Ectodermal cell (in vitro differentiated cells): Measurements from ENCODE around the gene DNM2.

Source experiments
- H3K27ac ChIP-seq: 2 replicates; pipeline ENCODE4 v1.7.0; 2013; ENCODE audit warnings: mild to moderate bottlenecking, low read depth, low read length; ENCODE audit not compliant: insufficient read depth, poor library complexity, severe bottlenecking
- H3K27me3 ChIP-seq: 2 replicates; pipeline ENCODE4 v1.7.0; 2013; ENCODE audit warnings: mild to moderate bottlenecking, low read length; ENCODE audit not compliant: insufficient read depth, control insufficient read depth, poor library complexity, severe bottlenecking
- H3K36me3 ChIP-seq: one replicate; pipeline ENCODE4 v1.7.0; 2013; ENCODE audit warnings: low read length; ENCODE audit not compliant: control insufficient read depth, insufficient read depth
- H3K4me1 ChIP-seq: one replicate; pipeline ENCODE4 v1.7.0; 2013; ENCODE audit warnings: low read length; ENCODE audit not compliant: control insufficient read depth, insufficient read depth
- H3K4me3 ChIP-seq: 2 replicates; pipeline ENCODE4 v1.7.0; 2013; ENCODE audit warnings: low read depth, low read length, control low read depth; ENCODE audit not compliant: insufficient read depth
- H3K9me3 ChIP-seq: 2 replicates; pipeline ENCODE4 v1.7.0; 2013; ENCODE audit warnings: mild to moderate bottlenecking, low read length, moderate library complexity; ENCODE audit not compliant: control insufficient read depth
- WGBS, 2 experiments: methylation state at CpG; one replicate each; pipeline ENCODE4 v1.1.7; 2013; ENCODE audit warnings: missing lambda C conversion rate in 2 of 2; 5-methylcytosine and 5-hydroxymethylcytosine counted together

DNM2 gene

GRCh38 chr19:10811391-10812111, 93.7 kb downstream of the DNM2 start:
- H3K27ac ChIP-seq: no peak overlapping the region
- no peaks in the 10 kb centered on the region for H3K27me3 ChIP-seq
- H3K9me3 ChIP-seq: no peaks in the 10 kb centered on the region
- WGBS, 2 experiments: 94 to 95% methylated on average over 17 of the region's 17 CpGs
- no peak overlapping the region for H3K4me3 ChIP-seq
- no peaks in the 10 kb centered on the region for H3K4me1 ChIP-seq
- peaks cover 5% of the 10 kb centered on the region for H3K36me3 ChIP-seq

GRCh38 chr19:10812196-10812595, 94.3 kb downstream of the DNM2 start:
- 94 to 95% methylated on average over 19 of the region's 19 CpGs for WGBS, 2 experiments
- Histone ChIP-seq H3K27me3 (no peaks in the 10 kb centered on the region), H3K4me3 (no peak overlapping the region), H3K27ac (no peak overlapping the region), H3K4me1 (no peaks in the 10 kb centered on the region), H3K9me3 (no peaks in the 10 kb centered on the region), H3K36me3 (peaks cover 7% of the 10 kb centered on the region)

GRCh38 chr19:10812902-10813404, 95.1 kb downstream of the DNM2 start:
- H3K9me3 ChIP-seq: no peaks in the 10 kb centered on the region
- no peak overlapping the region for H3K27ac ChIP-seq
- no peak overlapping the region for H3K4me3 ChIP-seq
- H3K4me1 ChIP-seq: no peaks in the 10 kb centered on the region
- 94 to 96% methylated on average over 9 of the region's 9 CpGs for WGBS, 2 experiments
- H3K36me3 ChIP-seq: peaks cover 7% of the 10 kb centered on the region
- H3K27me3 ChIP-seq: no peaks in the 10 kb centered on the region

GRCh38 chr19:10815007-10815536, 97.2 kb downstream of the DNM2 start:
- Histone ChIP-seq H3K27me3 (no peaks in the 10 kb centered on the region), H3K27ac (no peak overlapping the region), H3K4me1 (no peaks in the 10 kb centered on the region), H3K9me3 (no peaks in the 10 kb centered on the region), H3K4me3 (no peak overlapping the region), H3K36me3 (peaks cover 11% of the 10 kb centered on the region)
- 94% methylated on average over 9 of the region's 9 CpGs for WGBS, 2 experiments

- Histone ChIP-seq H3K4me3 (no peak overlapping the region), H3K27ac (no peak overlapping the region), H3K9me3 (no peaks in the 10 kb centered on the region), H3K27me3 (no peaks in the 10 kb centered on the region), H3K4me1 (no peaks in the 10 kb centered on the region), H3K36me3 (peaks cover 16% of the 10 kb centered on the region)
- WGBS, 2 experiments: 94 to 96% methylated on average over 21 of the region's 21 CpGs
These were observed 98.2 kb downstream of the DNM2 start for GRCh38 chr19:10815969-10816644.

GRCh38 chr19:10816691-10817090, 98.8 kb downstream of the DNM2 start:
- whole genome bisulfite sequencing, 2 experiments: 93 to 94% methylated on average over 11 of the region's 11 CpGs
- H3K9me3 ChIP-seq: no peaks in the 10 kb centered on the region
- no peaks in the 10 kb centered on the region for H3K4me1 ChIP-seq
- H3K4me3 ChIP-seq: no peak overlapping the region
- H3K27ac ChIP-seq: no peak overlapping the region
- H3K36me3 ChIP-seq: peaks cover 16% of the 10 kb centered on the region
- no peaks in the 10 kb centered on the region for H3K27me3 ChIP-seq

- WGBS, 2 experiments: 95 to 96% methylated on average over 42 of the region's 42 CpGs
- no peak overlapping the region for H3K4me3 ChIP-seq
- H3K36me3 ChIP-seq: peaks cover 16% of the 10 kb centered on the region
- H3K4me1 ChIP-seq: no peaks in the 10 kb centered on the region
- no peaks in the 10 kb centered on the region for H3K27me3 ChIP-seq
- H3K9me3 ChIP-seq: no peaks in the 10 kb centered on the region
- H3K27ac ChIP-seq: no peak overlapping the region
These were observed 99.6 kb downstream of the DNM2 start for GRCh38 chr19:10817291-10818038.

- H3K27ac ChIP-seq: no peak overlapping the region
- H3K27me3 ChIP-seq: no peaks in the 10 kb centered on the region
- no peak overlapping the region for H3K4me3 ChIP-seq
- no peaks in the 10 kb centered on the region for H3K4me1 ChIP-seq
- no peaks in the 10 kb centered on the region for H3K9me3 ChIP-seq
- H3K36me3 ChIP-seq: peaks cover 11% of the 10 kb centered on the region
- WGBS, 2 experiments: 95% methylated on average over 19 of the region's 19 CpGs
These were observed 100.6 kb downstream of the DNM2 start for GRCh38 chr19:10818301-10819123.

GRCh38 chr19:10819124-10820060, 101.5 kb downstream of the DNM2 start:
- 96 to 97% methylated on average over 26 to 27 of the region's 27 CpGs for WGBS, 2 experiments
- peaks cover 18% of the 10 kb centered on the region for H3K36me3 ChIP-seq
- no peak overlapping the region for H3K27ac ChIP-seq
- H3K4me3 ChIP-seq: no peak overlapping the region
- no peaks in the 10 kb centered on the region for H3K4me1 ChIP-seq
- H3K9me3 ChIP-seq: no peaks in the 10 kb centered on the region
- no peaks in the 10 kb centered on the region for H3K27me3 ChIP-seq
